HEK293 (cell line): Measurements from ENCODE around the gene GMPR.

ENCODE experiments used
- CTCF ChIA-PET: fragments of 350-600 bp; formaldehyde crosslinking; extraction: SDS; loops from one replicate; lab custom pipeline; 2021; ENCODE audit warnings: antibody characterized with exemption; lab: Yijun Ruan, JAX
- POLR2A ChIA-PET: fragments of 300-600 bp; formaldehyde crosslinking; extraction: SDS; loops from one replicate; lab custom pipeline; 2020; ENCODE audit warnings: antibody characterized with exemption, inconsistent platforms; lab: Yijun Ruan, JAX
- H3K27ac ChIP-seq: fragments of 200-500 bp; sonication (Bioruptor generic); 2 replicates; pipeline ENCODE4 v1.5.1; 2014; ENCODE audit warnings: low read depth, low read length, control low read depth, inconsistent platforms; ENCODE audit errors: extremely low read depth
- H3K36me3 ChIP-seq, 2 experiments: fragments of 200-500 bp in 1 of 2; sonication (Bioruptor generic) in 1 of 2; 1 replicate in 1 of 2; 2 replicates in 1 of 2; pipeline ENCODE4 v1.5.1; 2014 to 2017; ENCODE audit warnings: inconsistent platforms in 2 of 2, low read length in 2 of 2; ENCODE audit not compliant: control insufficient read depth in 2 of 2, insufficient read depth in 1 of 2
- H3K4me1 ChIP-seq: fragments of 200-500 bp; sonication (Bioruptor generic); 2 replicates; pipeline ENCODE4 v1.5.1; 2014; ENCODE audit warnings: mild to moderate bottlenecking, low read length, inconsistent platforms; ENCODE audit not compliant: control insufficient read depth, insufficient read depth
- H3K4me3 ChIP-seq: 2 replicates; pipeline ENCODE4 v1.5.1; 2011; ENCODE audit warnings: low read depth, mild to moderate bottlenecking, control low read depth, low read length, moderate library complexity
- H3K9me3 ChIP-seq: fragments of 200-500 bp; sonication (Bioruptor generic); 2 replicates; pipeline ENCODE4 v1.5.1; 2014; ENCODE audit warnings: low read depth, low read length, inconsistent platforms; ENCODE audit not compliant: control insufficient read depth, insufficient read depth
- BCL11B ChIP-seq: fragments of 450-650 bp; formaldehyde crosslinking; IDR thresholded peaks from 2 replicates; pipeline ENCODE4 v1.5.1; 2016; ENCODE audit warnings: low read depth, missing biosample characterization, missing genetic modification characterization
- GLIS2 ChIP-seq: fragments of 450-650 bp; formaldehyde crosslinking; IDR thresholded peaks from 2 replicates; pipeline ENCODE4 v1.5.1; 2016; ENCODE audit warnings: missing biosample characterization, missing genetic modification characterization
- HOXD13 ChIP-seq: sonication (generic); formaldehyde crosslinking; IDR thresholded peaks from 2 replicates; pipeline ENCODE4 v1.8.0; 2022; ENCODE audit warnings: missing genetic modification reagents, borderline replicate concordance
- SCRT1 ChIP-seq: fragments of 450-650 bp; formaldehyde crosslinking; IDR thresholded peaks from 2 replicates; pipeline ENCODE4 v1.5.1; 2016; ENCODE audit warnings: missing biosample characterization, missing genetic modification characterization, borderline replicate concordance
- SP3 ChIP-seq: fragments of 450-650 bp; formaldehyde crosslinking; IDR thresholded peaks from 2 replicates; pipeline ENCODE4 v1.5.1; 2016; ENCODE audit warnings: missing biosample characterization, missing genetic modification characterization
- SP7 ChIP-seq: fragments of 450-650 bp; formaldehyde crosslinking; IDR thresholded peaks from 2 replicates; pipeline ENCODE4 v1.5.1; 2016; ENCODE audit warnings: missing biosample characterization, missing genetic modification characterization
- ZBTB21 ChIP-seq: fragments of 450-650 bp; formaldehyde crosslinking; IDR thresholded peaks from 2 replicates; pipeline ENCODE4 v1.5.1; 2017; ENCODE audit warnings: missing biosample characterization, missing genetic modification characterization
- ZIC2 ChIP-seq: fragments of 450-650 bp; formaldehyde crosslinking; IDR thresholded peaks from 2 replicates; pipeline ENCODE4 v1.5.1; 2016; ENCODE audit warnings: missing biosample characterization, missing genetic modification characterization
- ZNF132 ChIP-seq: fragments of 450-650 bp; formaldehyde crosslinking; IDR thresholded peaks from 2 replicates; pipeline ENCODE4 v1.5.1; 2017; ENCODE audit warnings: missing biosample characterization, missing genetic modification characterization, borderline replicate concordance
- ZNF239 ChIP-seq: fragments of 450-650 bp; formaldehyde crosslinking; IDR thresholded peaks from 2 replicates; pipeline ENCODE4 v1.5.1; 2016; ENCODE audit warnings: missing biosample characterization, missing genetic modification characterization
- ZNF324 ChIP-seq: fragments of 450-650 bp; formaldehyde crosslinking; IDR thresholded peaks from 2 replicates; pipeline ENCODE4 v1.5.1; 2016; ENCODE audit warnings: missing biosample characterization, missing genetic modification characterization
- ZNF514 ChIP-seq: fragments of 450-650 bp; formaldehyde crosslinking; IDR thresholded peaks from 2 replicates; pipeline ENCODE4 v1.5.1; 2016; ENCODE audit warnings: missing biosample characterization, missing genetic modification characterization
- ZNF600 ChIP-seq: fragments of 450-650 bp; formaldehyde crosslinking; IDR thresholded peaks from 2 replicates; pipeline ENCODE4 v1.5.1; 2016; ENCODE audit warnings: missing biosample characterization, missing genetic modification characterization
- ZNF629 ChIP-seq: fragments of 450-650 bp; formaldehyde crosslinking; IDR thresholded peaks from 2 replicates; pipeline ENCODE4 v1.5.1; 2017; ENCODE audit warnings: missing biosample characterization, missing genetic modification characterization
- ZNF660 ChIP-seq: fragments of 450-650 bp; IDR thresholded peaks from 2 replicates; pipeline ENCODE4 v1.5.1; 2018; ENCODE audit warnings: missing biosample characterization, mild to moderate bottlenecking, missing genetic modification characterization
- ZNF768 ChIP-seq: fragments of 450-650 bp; formaldehyde crosslinking; IDR thresholded peaks from 2 replicates; pipeline ENCODE4 v1.5.1; 2018; ENCODE audit warnings: missing biosample characterization, mild to moderate bottlenecking, missing genetic modification characterization
- ZNF776 ChIP-seq: fragments of 450-650 bp; formaldehyde crosslinking; IDR thresholded peaks from 2 replicates; pipeline ENCODE4 v1.5.0; 2017; ENCODE audit warnings: missing biosample characterization, missing genetic modification characterization, borderline replicate concordance
- ZNF791 ChIP-seq: fragments of 450-650 bp; formaldehyde crosslinking; IDR thresholded peaks from 2 replicates; pipeline ENCODE4 v1.5.1; 2016; ENCODE audit warnings: missing biosample characterization, missing genetic modification characterization
- TF ChIP-seq, protein P1 (sequence below): fragments of 450-650 bp; formaldehyde crosslinking; IDR thresholded peaks from 2 replicates; pipeline ENCODE4 v1.5.1; 2017; ENCODE audit warnings: missing biosample characterization, missing genetic modification characterization

Gene GMPR

GRCh38 chr6:16240589-16241320 is 2.4 kb downstream of the GMPR start:
- ChIA-PET CTCF (interaction anchor here (1.2 kb wide), 1 partner anchor 33 kb away, joined by 4 read pairs; no protein-coding TSS in a partner anchor), POLR2A (no interaction called here)
- TF ChIP-seq ZNF791 (tag by site-specific recombination) (no peak), ZNF768 (tag by site-specific recombination) (no peak), ZBTB21 (tag by site-specific recombination) (no peak), SCRT1 (tag by site-specific recombination) (no peak), BCL11B (tag by site-specific recombination) (no peak), ZNF660 (tag by site-specific recombination) (no peak)
- TF ChIP-seq, protein P1, sequence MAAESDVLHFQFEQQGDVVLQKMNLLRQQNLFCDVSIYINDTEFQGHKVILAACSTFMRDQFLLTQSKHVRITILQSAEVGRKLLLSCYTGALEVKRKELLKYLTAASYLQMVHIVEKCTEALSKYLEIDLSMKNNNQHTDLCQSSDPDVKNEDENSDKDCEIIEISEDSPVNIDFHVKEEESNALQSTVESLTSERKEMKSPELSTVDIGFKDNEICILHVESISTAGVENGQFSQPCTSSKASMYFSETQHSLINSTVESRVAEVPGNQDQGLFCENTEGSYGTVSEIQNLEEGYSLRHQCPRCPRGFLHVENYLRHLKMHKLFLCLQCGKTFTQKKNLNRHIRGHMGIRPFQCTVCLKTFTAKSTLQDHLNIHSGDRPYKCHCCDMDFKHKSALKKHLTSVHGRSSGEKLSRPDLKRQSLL, result no peak
- no peaks in the 10 kb centered on the region; a peak in 1 of 3 replicates for H3K36me3 ChIP-seq
- no peak overlapping the region for H3K4me3 ChIP-seq
- peaks cover 22% of the 10 kb centered on the region for H3K4me1 ChIP-seq
- no peak overlapping the region for H3K27ac ChIP-seq
- no peaks in the 10 kb centered on the region for H3K9me3 ChIP-seq

GRCh38 chr6:16241321-16241689 is 2.9 kb downstream of the GMPR start:
- Histone ChIP-seq H3K4me1 (peaks cover 17% of the 10 kb centered on the region), H3K27ac (no peak overlapping the region), H3K4me3 (no peak overlapping the region), H3K36me3 (no peaks in the 10 kb centered on the region; a peak in 1 of 3 replicates), H3K9me3 (no peaks in the 10 kb centered on the region)
- ChIA-PET CTCF (no interaction called here), POLR2A (no interaction called here)
- TF ChIP-seq HOXD13 (no peak), ZNF776 (tag by site-specific recombination) (no peak), ZNF239 (no peak)

DNA sequence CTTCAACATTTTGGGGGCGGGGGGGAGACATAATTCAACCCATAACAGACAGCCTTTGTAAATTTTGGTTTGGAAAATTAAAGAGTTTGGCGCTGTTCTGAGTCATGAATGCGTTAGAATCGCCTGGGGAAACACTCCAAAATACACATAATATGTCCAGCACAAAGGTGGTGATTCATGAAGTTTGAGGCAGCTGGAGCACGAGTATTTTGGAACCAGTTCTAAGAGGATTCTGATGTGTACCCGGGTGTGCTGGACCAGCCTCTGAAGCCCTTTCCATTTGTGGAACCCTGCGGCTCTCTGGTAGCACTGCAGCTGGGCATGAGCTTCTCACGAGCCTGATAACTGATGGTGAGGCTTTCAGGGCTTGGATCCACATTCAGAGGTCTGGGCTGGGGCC is 4.7 kb downstream of the GMPR start:
- ChIA-PET POLR2A (interaction anchor here (0.6 to 0.7 kb wide), 2 partner anchors 504 to 1876 kb away, joined by 3 to 9 read pairs; no protein-coding TSS in a partner anchor), CTCF (interaction anchor here (0.6 to 2.0 kb wide), 6 partner anchors 33 to 1621 kb away, joined by 3 to 6 read pairs (median 4); no protein-coding TSS in a partner anchor)

DNA sequence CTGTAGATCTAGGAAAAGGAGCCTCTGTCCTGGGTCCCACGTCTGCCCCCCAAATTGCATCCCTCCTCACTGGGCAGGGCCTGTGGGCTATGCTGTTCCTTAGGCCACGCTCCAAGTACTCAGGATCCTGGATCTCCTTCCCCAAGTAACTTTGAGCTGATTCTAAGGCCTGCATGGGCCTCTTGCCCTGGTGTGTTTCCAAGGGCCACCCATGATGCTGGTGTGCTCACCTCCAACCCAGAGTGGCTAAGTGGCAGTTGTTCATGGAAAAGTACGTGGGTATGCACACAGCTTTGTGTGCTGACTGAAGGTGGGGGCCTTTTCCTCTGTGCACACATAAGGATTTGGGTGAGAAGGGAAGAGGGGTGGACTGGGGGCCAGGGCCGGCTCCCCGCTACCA is 5.3 kb downstream of the GMPR start:
- H3K9me3 ChIP-seq, result no peaks in the 10 kb centered on the region
- TF ChIP-seq ZNF324 (tag by site-specific recombination) (no peak), ZNF514 (tag by site-specific recombination) (no peak), ZNF132 (tag by site-specific recombination) (no peak), ZIC2 (tag by site-specific recombination) (peak; percentile 35; the same call in 1 of the 2 replicates), GLIS2 (tag by site-specific recombination) (0 out of 2 replicates have a peak, but pooled peaks have one; percentile 35)
- TF ChIP-seq, all 188 proteins: peak for 2
- ChIA-PET POLR2A (no interaction called here), CTCF (interaction anchor here (0.5 to 2.0 kb wide), 5 partner anchors 10 to 552 kb away, joined by 3 to 6 read pairs (median 5); no protein-coding TSS in a partner anchor)
- peaks cover 5% of the 10 kb centered on the region for H3K4me1 ChIP-seq
- no peak overlapping the region for H3K4me3 ChIP-seq
- peaks cover 8 to 14% of the 10 kb centered on the region in 2 experiments; a peak in 2 of 3 replicates for H3K36me3 ChIP-seq
- no peak overlapping the region for H3K27ac ChIP-seq

More for the DNA sequence above, 4.7 kb downstream of the GMPR start:
- TF ChIP-seq SP3 (tag by site-specific recombination), result no peak
- TF ChIP-seq ZNF629, result peak; percentile 36; the same call in 1 of the 2 replicates
- TF ChIP-seq SP7 (tag by site-specific recombination), result 0 out of 2 replicates have a peak, but pooled peaks have one; percentile 25
- TF ChIP-seq ZNF600, result peak; percentile 68
- Histone ChIP-seq H3K4me1 (peaks cover 6% of the 10 kb centered on the region), H3K36me3 (peaks cover 8 to 14% of the 10 kb centered on the region in 2 experiments; a peak in 2 of 3 replicates), H3K4me3 (no peak overlapping the region), H3K27ac (no peak overlapping the region), H3K9me3 (no peaks in the 10 kb centered on the region)
